GM18526 (cell line): Measurements from ENCODE around the gene CAP2.

Experiments used
- POLR2A ChIP-seq: IDR thresholded peaks from 3 replicates; pipeline ENCODE4 v1.6.1; 2011; ENCODE audit not compliant: insufficient read length; ENCODE audit errors: extremely low read depth

CAP2 gene

GRCh38 chr6:17390276-17390675 is 3.1 kb upstream of the CAP2 start:
- no peak for TF ChIP-seq POLR2A

- TF ChIP-seq POLR2A: no peak
These were observed 1.4 kb upstream of the CAP2 start for GRCh38 chr6:17391976-17392375.

- no peak for TF ChIP-seq POLR2A
These were observed 667 bp downstream of the CAP2 start for GRCh38 chr6:17393892-17394631.

- TF ChIP-seq POLR2A: no peak
These were observed 1.7 kb downstream of the CAP2 start for GRCh38 chr6:17395112-17395511.

- TF ChIP-seq POLR2A: no peak
These were observed 2.9 kb downstream of the CAP2 start for GRCh38 chr6:17396256-17396655.

- no peak for TF ChIP-seq POLR2A
These were observed 4.4 kb downstream of the CAP2 start for GRCh38 chr6:17397764-17398194.

- TF ChIP-seq POLR2A: no peak
These were observed 12.5 kb downstream of the CAP2 start for GRCh38 chr6:17405944-17406245.

GRCh38 chr6:17408081-17408480 is 14.7 kb downstream of the CAP2 start:
- no peak for TF ChIP-seq POLR2A

- no peak for TF ChIP-seq POLR2A
These were observed 16.9 kb downstream of the CAP2 start for GRCh38 chr6:17410281-17410680.

GRCh38 chr6:17413313-17413750 is 19.9 kb downstream of the CAP2 start:
- no peak for TF ChIP-seq POLR2A

- no peak for TF ChIP-seq POLR2A
These were observed 21.9 kb downstream of the CAP2 start for GRCh38 chr6:17415321-17415720.

- TF ChIP-seq POLR2A: no peak
These were observed 23.4 kb downstream of the CAP2 start for GRCh38 chr6:17416806-17417205.

GRCh38 chr6:17417817-17418216 is 24.4 kb downstream of the CAP2 start:
- no peak for TF ChIP-seq POLR2A

- no peak for TF ChIP-seq POLR2A
These were observed 25.1 kb downstream of the CAP2 start for GRCh38 chr6:17418281-17419188.

- TF ChIP-seq POLR2A: no peak
These were observed 25.8 kb downstream of the CAP2 start for GRCh38 chr6:17419189-17419575.

GRCh38 chr6:17420368-17420767 is 27.0 kb downstream of the CAP2 start:
- no peak for TF ChIP-seq POLR2A
